ENCODE data around the gene ERLIN1.
"Not testable (repeated sequence)": the region's sequence is repeated elsewhere in the genome, so short reads cannot be mapped to it uniquely, and the experiment has no call there.

ERLIN1 gene

GRCh38 chr10:100133801-100134200 is 52.0 kb downstream of the ERLIN1 start:
- no peak for DNase-seq (ENCODE audit: low spot score)

- DNase-seq (ENCODE audit: low spot score): no peak
These were observed 53.4 kb downstream of the ERLIN1 start for GRCh38 chr10:100132427-100132826.

GRCh38 chr10:100131571-100131970 is 54.3 kb downstream of the ERLIN1 start:
- DNase-seq (ENCODE audit: low spot score): no peak

- DNase-seq (ENCODE audit: low spot score): no peak
These were observed 55.0 kb downstream of the ERLIN1 start for GRCh38 chr10:100130831-100131230.

GRCh38 chr10:100129424-100129823 is 56.4 kb downstream of the ERLIN1 start:
- no peak for DNase-seq (ENCODE audit: low spot score)

GRCh38 chr10:100128951-100129350 is 56.9 kb downstream of the ERLIN1 start:
- DNase-seq (ENCODE audit: low spot score): no peak

GRCh38 chr10:100125335-100125734 is 60.5 kb downstream of the ERLIN1 start:
- not testable (repeated sequence) for DNase-seq (ENCODE audit: low spot score)

GRCh38 chr10:100124097-100124496 is 61.7 kb downstream of the ERLIN1 start:
- DNase-seq (ENCODE audit: low spot score): no peak

GRCh38 chr10:100122780-100123179 is 63.0 kb downstream of the ERLIN1 start:
- DNase-seq (ENCODE audit: low spot score): no peak

GRCh38 chr10:100120550-100120949 is 65.3 kb downstream of the ERLIN1 start:
- DNase-seq (ENCODE audit: low spot score): no peak

GRCh38 chr10:100119726-100120125 is 66.1 kb downstream of the ERLIN1 start:
- no peak for DNase-seq (ENCODE audit: low spot score)

GRCh38 chr10:100114976-100115770 is 70.7 kb downstream of the ERLIN1 start:
- no peak for DNase-seq (ENCODE audit: low spot score)

GRCh38 chr10:100114460-100114859 is 71.4 kb downstream of the ERLIN1 start:
- DNase-seq (ENCODE audit: low spot score): no peak

- DNase-seq (ENCODE audit: low spot score): no peak
These were observed 76.2 kb downstream of the ERLIN1 start for GRCh38 chr10:100109670-100110069.

GRCh38 chr10:100106865-100107264 is 79.0 kb downstream of the ERLIN1 start:
- DNase-seq (ENCODE audit: low spot score): no peak

GRCh38 chr10:100104300-100104699 is 81.5 kb downstream of the ERLIN1 start:
- DNase-seq (ENCODE audit: low spot score): no peak

- no peak for DNase-seq (ENCODE audit: low spot score)
These were observed 82.2 kb downstream of the ERLIN1 start for GRCh38 chr10:100103581-100103980.

GRCh38 chr10:100101192-100102076 is 84.4 kb downstream of the ERLIN1 start:
- no peak for DNase-seq (ENCODE audit: low spot score)

- DNase-seq (ENCODE audit: low spot score): no peak
These were observed 85.1 kb downstream of the ERLIN1 start for GRCh38 chr10:100100651-100101184.

All from CD4-positive, alpha-beta T cell treated with Interleukin-6 at 100 ng/mL for 8 hours (primary cell).